Endothelial cell of umbilical vein (primary cell): ENCODE data around the gene AP2A2. TPM values are rescaled to one million over a fixed set of nuclear protein-coding genes. Genes with fewer than 3 reads are reported as not detected.

Experiments
- BruUV-seq: library from RNA; stranded (reverse); fragments of 400-500 nt; replicated peaks from 2 replicates; lab custom pipeline; 2021; lab: Mats Ljungman, UMichigan
- CTCF ChIA-PET: fragments of 300-600, 350-600 bp; sonication (Branson Sonifier 250); formaldehyde crosslinking; loops from one replicate; lab custom pipeline; 2021; ENCODE audit warnings: antibody characterized with exemption, inconsistent platforms; lab: Charles Lee
- POLR2A ChIA-PET: fragments of 300-600, 350-600 bp; sonication (Branson Sonifier 250); formaldehyde crosslinking; loops from one replicate; lab custom pipeline; 2021; ENCODE audit warnings: antibody characterized with exemption, inconsistent platforms; lab: Charles Lee
- DNase-seq: peaks from one replicate; pipeline ENCODE4 v3.0.0-alpha.2; 2011; ENCODE audit warnings: low read depth, low spot score
- FAIRE-seq: peaks from 2 replicates; lab custom pipeline; 2011; peaks lifted over from hg19 to GRCh38; lab: Jason Lieb, UNC
- H2AFZ ChIP-seq: 2 replicates; pipeline ENCODE4 v1.6.0; 2012; ENCODE audit warnings: low read depth, low read length, control low read depth, inconsistent platforms
- H3K27ac ChIP-seq: 2 replicates; pipeline ENCODE4 v1.5.1; 2011; ENCODE audit warnings: low read depth, mild to moderate bottlenecking, control low read depth, low read length, moderate library complexity; ENCODE audit not compliant: insufficient read depth
- H3K27me3 ChIP-seq, 2 experiments: 2 replicates each; pipeline versions ENCODE4 v1.6.0 to v1.6.1; 2011; ENCODE audit warnings: low read length in 2 of 2, mixed read lengths in 1 of 2; ENCODE audit not compliant: control insufficient read depth in 2 of 2, insufficient read depth in 2 of 2
- H3K36me3 ChIP-seq, 2 experiments: 2 replicates in 1 of 2; 3 replicates in 1 of 2; pipeline ENCODE4 v1.5.1; 2011; ENCODE audit warnings: low read length in 2 of 2, mild to moderate bottlenecking in 1 of 2, moderate library complexity in 1 of 2; ENCODE audit not compliant: control insufficient read depth in 2 of 2, insufficient read depth in 2 of 2; ENCODE audit errors: extremely low read depth in 1 of 2
- H3K4me1 ChIP-seq: 3 replicates; pipeline ENCODE4 v1.5.1; 2011; ENCODE audit warnings: mild to moderate bottlenecking, low read length; ENCODE audit not compliant: control insufficient read depth, insufficient read depth; ENCODE audit errors: extremely low read depth
- H3K4me2 ChIP-seq: 2 replicates; pipeline ENCODE4 v1.6.1; 2011; ENCODE audit warnings: low read length, control low read depth, mixed read lengths; ENCODE audit not compliant: insufficient read depth
- H3K4me3 ChIP-seq, 3 experiments: fragments of 200-600 bp in 1 of 3; sonication (generic), shearing (Covaris generic) in 1 of 3; replicated peaks in 1 of 3; 2 replicates each; pipeline ENCODE4 v1.5.1; 2011 to 2016; ENCODE audit warnings: control low read depth in 3 of 3, low read length in 3 of 3, mild to moderate bottlenecking in 2 of 3, inconsistent platforms in 1 of 3, low read depth in 1 of 3, moderate library complexity in 1 of 3; ENCODE audit not compliant: insufficient read depth in 1 of 3
- H3K79me2 ChIP-seq: 2 replicates; pipeline ENCODE4 v1.6.0; 2012; ENCODE audit warnings: low read length, inconsistent platforms; ENCODE audit not compliant: control insufficient read depth, insufficient read depth
- H3K9ac ChIP-seq: replicated peaks from 2 replicates; pipeline ENCODE3; 2011; ENCODE audit warnings: low read length, control low read depth; ENCODE audit not compliant: insufficient read depth; ENCODE audit errors: extremely low read depth
- H3K9me1 ChIP-seq: replicated peaks from 3 replicates; pipeline ENCODE4 v1.6.0; 2011; ENCODE audit warnings: mild to moderate bottlenecking, low read length; ENCODE audit not compliant: control insufficient read depth, insufficient read depth; ENCODE audit errors: extremely low read depth
- H3K9me3 ChIP-seq: replicated peaks from 2 replicates; pipeline ENCODE4 v1.5.1; 2012; ENCODE audit warnings: low read length, inconsistent platforms; ENCODE audit not compliant: control insufficient read depth, insufficient read depth
- H4K20me1 ChIP-seq: replicated peaks from 2 replicates; pipeline ENCODE3; 2011; ENCODE audit warnings: mild to moderate bottlenecking, low read length; ENCODE audit not compliant: control insufficient read depth, insufficient read depth; ENCODE audit errors: extremely low read depth
- FOS ChIP-seq: IDR thresholded peaks from 2 replicates; pipeline ENCODE4 v1.6.1; 2011; ENCODE audit warnings: mild to moderate bottlenecking, low read length, moderate library complexity, borderline replicate concordance; ENCODE audit not compliant: insufficient read depth
- GATA2 ChIP-seq: IDR thresholded peaks from 2 replicates; pipeline ENCODE4 v1.7.0; 2011; ENCODE audit warnings: low read depth, mild to moderate bottlenecking, moderate library complexity, mixed read lengths, low read length; ENCODE audit not compliant: insufficient read length, insufficient read depth
- JUN ChIP-seq: IDR thresholded peaks from 2 replicates; pipeline ENCODE4 v1.6.1; 2011; ENCODE audit warnings: borderline replicate concordance, low read depth; ENCODE audit not compliant: insufficient read length, insufficient read depth
- POLR2A ChIP-seq: IDR thresholded peaks from 2 replicates; pipeline ENCODE4 v1.6.1; 2012; ENCODE audit warnings: low read depth, mild to moderate bottlenecking, control low read depth, low read length
- POLR2AphosphoS5 ChIP-seq: IDR thresholded peaks from 2 replicates; pipeline ENCODE4 v1.6.1; 2012; ENCODE audit warnings: low read depth, mild to moderate bottlenecking, control low read depth, low read length, moderate library complexity; ENCODE audit not compliant: insufficient read depth
- dilution Hi-C: fragments of 300-500 bp; cut with MboI; formaldehyde crosslinking; loops from one replicate; pipeline ENCODE4 v1.15.0; 2019; ENCODE audit warnings: low sequenced_read_pairs; ENCODE audit not compliant: extremely low pct_ligation_motif_present
- intact Hi-C: fragments of 100-400 bp; cut with micrococcal nuclease; formaldehyde crosslinking; loops from one replicate; pipeline ENCODE4 v1.10.0; 2022
- polyA plus RNA-seq, 4 experiments: library from polyadenylated mRNA; depleted of rRNA in 3 of 4; stranded (reverse) in 3 of 4; unstranded in 1 of 4; fragments of >200 nt; gene quantifications; 2 replicates each; pipeline versions ENCODE4 v1.2.1 to v1.2.3, GENCODE V29; 2011 to 2012; ENCODE audit warnings: missing spikeins in 1 of 4
- total RNA-seq: library from RNA; stranded (reverse); gene quantifications from 2 replicates; pipeline ENCODE4 v1.2.3, GENCODE V29; 2021
- TF ChIP-seq, protein P1 (sequence below), 2 donors: IDR thresholded peaks; 1 replicate in 1 of 2; 2 replicates in 1 of 2; pipeline ENCODE4 v1.5.1; 2011; ENCODE audit warnings: low read length in 2 of 2, mild to moderate bottlenecking in 2 of 2, moderate library complexity in 2 of 2, control low read depth in 1 of 2, inconsistent platforms in 1 of 2, low read depth in 1 of 2; ENCODE audit not compliant: insufficient read depth in 1 of 2; ENCODE audit errors: extremely low read depth in 1 of 2

The AP2A2 gene
- total and polyA plus RNA-seq, 2 donors (not counting 3 experiments of a cell fraction or from before 2014, with no cell fraction given): 89.5 to 92.6 TPM

DNA sequence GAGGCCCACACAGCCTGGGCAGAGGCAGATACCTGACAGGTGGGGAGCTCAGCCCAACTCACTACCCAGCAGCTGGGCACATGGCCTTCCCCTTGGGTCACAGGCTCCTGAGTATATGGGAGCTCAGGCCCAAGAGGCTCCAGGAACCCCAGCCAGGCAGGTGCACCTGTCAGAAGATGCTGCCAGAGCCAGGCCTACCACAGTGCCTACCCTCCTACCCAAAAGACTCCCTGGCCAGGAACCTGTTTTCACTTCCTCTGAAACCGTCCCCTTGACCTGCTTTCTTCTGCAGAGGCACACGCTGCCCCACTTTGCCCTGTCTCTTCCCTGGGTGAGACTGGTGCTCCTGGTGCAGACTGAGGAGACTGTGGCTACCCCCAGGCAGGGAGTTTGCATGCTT lies 18.0 kb upstream of the AP2A2 start:
- CTCF ChIA-PET: no interaction called here
- H3K9me1 ChIP-seq: no peaks in the 10 kb centered on the region
- DNase-seq (no peak), FAIRE-seq (no peak)
- TF ChIP-seq GATA2 (no peak), POLR2AphosphoS5 (no peak), JUN (no peak), FOS (no peak), POLR2A (no peak)
- TF ChIP-seq, protein P1, sequence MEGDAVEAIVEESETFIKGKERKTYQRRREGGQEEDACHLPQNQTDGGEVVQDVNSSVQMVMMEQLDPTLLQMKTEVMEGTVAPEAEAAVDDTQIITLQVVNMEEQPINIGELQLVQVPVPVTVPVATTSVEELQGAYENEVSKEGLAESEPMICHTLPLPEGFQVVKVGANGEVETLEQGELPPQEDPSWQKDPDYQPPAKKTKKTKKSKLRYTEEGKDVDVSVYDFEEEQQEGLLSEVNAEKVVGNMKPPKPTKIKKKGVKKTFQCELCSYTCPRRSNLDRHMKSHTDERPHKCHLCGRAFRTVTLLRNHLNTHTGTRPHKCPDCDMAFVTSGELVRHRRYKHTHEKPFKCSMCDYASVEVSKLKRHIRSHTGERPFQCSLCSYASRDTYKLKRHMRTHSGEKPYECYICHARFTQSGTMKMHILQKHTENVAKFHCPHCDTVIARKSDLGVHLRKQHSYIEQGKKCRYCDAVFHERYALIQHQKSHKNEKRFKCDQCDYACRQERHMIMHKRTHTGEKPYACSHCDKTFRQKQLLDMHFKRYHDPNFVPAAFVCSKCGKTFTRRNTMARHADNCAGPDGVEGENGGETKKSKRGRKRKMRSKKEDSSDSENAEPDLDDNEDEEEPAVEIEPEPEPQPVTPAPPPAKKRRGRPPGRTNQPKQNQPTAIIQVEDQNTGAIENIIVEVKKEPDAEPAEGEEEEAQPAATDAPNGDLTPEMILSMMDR (IDR thresholded peaks at IDR 0.05; ENCODE audit: extremely low read depth in 1 of 2, insufficient read depth in 1 of 2, low read depth in 1 of 2, low read length in 2 of 2): no peak
- no TSS peak for BruUV-seq
- intact Hi-C loops (no loop called here), dilution Hi-C loops (no loop called here)
- H2AFZ ChIP-seq: no peak overlapping the region
- H3K4me3 ChIP-seq: no peak overlapping the region
- H4K20me1 ChIP-seq: no peaks in the 10 kb centered on the region
- POLR2A ChIA-PET: no interaction called here
- H3K27me3 ChIP-seq: no peaks in the 10 kb centered on the region
- H3K9me3 ChIP-seq: no peaks in the 10 kb centered on the region
- H3K4me2 ChIP-seq: no peak overlapping the region
- H3K79me2 ChIP-seq: peaks cover 17% of the 10 kb centered on the region
- H3K36me3 ChIP-seq: peaks cover under 1 to 11% of the 10 kb centered on the region in 2 experiments
- no peak overlapping the region for H3K27ac ChIP-seq
- peaks cover 8% of the 10 kb centered on the region for H3K4me1 ChIP-seq
- no peak overlapping the region for H3K9ac ChIP-seq

DNA sequence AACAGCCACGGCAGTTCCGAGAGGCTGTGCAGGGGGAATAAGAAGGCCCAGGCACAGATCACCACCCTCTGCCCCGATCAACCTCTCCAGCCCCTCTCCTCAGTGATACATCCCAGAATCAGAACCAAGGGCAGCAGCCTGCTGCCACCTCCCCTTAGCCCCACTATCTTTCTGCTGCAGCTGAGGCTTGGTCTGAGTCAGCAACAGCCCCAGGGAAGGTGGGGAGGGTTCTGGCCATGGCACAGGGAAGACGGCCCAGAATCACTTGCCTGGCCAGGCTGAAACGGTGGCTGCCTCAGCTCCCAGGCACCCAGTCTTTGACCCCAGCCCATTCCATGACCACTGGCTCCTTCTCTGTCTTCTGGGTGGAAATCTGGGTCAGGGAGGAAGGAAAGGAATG lies 17.4 kb upstream of the AP2A2 start:
- H3K79me2 ChIP-seq: peaks cover 17% of the 10 kb centered on the region
- intact Hi-C loops: no loop called here
- DNase-seq (no peak), FAIRE-seq (no peak)
- H3K36me3 ChIP-seq: peaks cover 0 to 5% of the 10 kb centered on the region in 2 experiments
- H3K4me1 ChIP-seq: peaks cover 8% of the 10 kb centered on the region
- ChIA-PET CTCF (no interaction called here), POLR2A (no interaction called here)
- BruUV-seq: no TSS peak
- no peaks in the 10 kb centered on the region for H4K20me1 ChIP-seq
- H3K4me2 ChIP-seq: no peak overlapping the region
- H3K9ac ChIP-seq: no peak overlapping the region
- H3K4me3 ChIP-seq: no peak overlapping the region
- no peaks in the 10 kb centered on the region for H3K27me3 ChIP-seq
- TF ChIP-seq POLR2A: no peak
- TF ChIP-seq, protein P1 (IDR thresholded peaks at IDR 0.05; ENCODE audit: extremely low read depth in 1 of 2, insufficient read depth in 1 of 2, low read depth in 1 of 2, low read length in 2 of 2): no peak
- dilution Hi-C loops: no loop called here
- H3K27ac ChIP-seq: no peak overlapping the region
- no peak overlapping the region for H2AFZ ChIP-seq
- no peaks in the 10 kb centered on the region for H3K9me1 ChIP-seq
- H3K9me3 ChIP-seq: no peaks in the 10 kb centered on the region
